Measurements from ENCODE around the gene NDUFA6.
"Not testable (repeated sequence)": the region's sequence is repeated elsewhere in the genome, so short reads cannot be mapped to it uniquely, and the experiment has no call there.

GRCh38 chr22:42112793-42113192, 22.2 kb upstream of the NDUFA6 start:
- not testable (repeated sequence) for TF ChIP-seq CTCF (IDR thresholded peaks at IDR 0.05); ZFX (IDR thresholded peaks at IDR 0.05; ENCODE audit: borderline replicate concordance)

Data from 22Rv1 (cell line).